ENCODE results near the gene TMEM8B.

The TMEM8B gene

DNA sequence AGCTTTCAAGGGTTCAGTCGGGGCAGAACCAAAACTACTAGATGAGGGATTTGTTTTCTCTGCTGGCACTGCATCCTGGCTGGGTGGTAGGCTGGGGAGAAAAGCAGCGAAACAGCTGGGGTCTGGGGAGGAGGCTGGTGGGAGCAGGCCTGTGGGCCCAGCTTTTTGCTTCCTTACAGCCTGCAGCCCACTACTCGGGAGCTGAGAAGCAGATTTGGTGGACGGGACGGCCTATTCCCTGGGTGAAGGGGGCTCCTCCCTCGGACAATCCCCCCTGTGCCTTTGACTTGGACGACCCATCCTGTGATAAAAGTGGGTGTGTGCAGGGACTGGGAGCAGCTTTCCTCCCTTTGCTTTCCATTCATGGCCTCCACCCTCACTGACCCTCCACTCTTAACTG lies 28.5 kb upstream of the TMEM8B start:
- ATAC-seq, result no peak
- TF ChIP-seq CSDC2 (CRISPR knock-in tag; IDR thresholded peaks at IDR 0.05) (no peak), ZC3H10 (CRISPR knock-in tag; IDR thresholded peaks at IDR 0.05) (no peak), ESRRG (CRISPR knock-in tag; IDR thresholded peaks at IDR 0.05) (no peak), GLIS3 (CRISPR knock-in tag; IDR thresholded peaks at IDR 0.05) (no peak), ZFP3 (CRISPR knock-in tag; IDR thresholded peaks at IDR 0.05) (no peak), TOX (CRISPR knock-in tag; IDR thresholded peaks at IDR 0.05; ENCODE audit: borderline replicate concordance) (no peak), OSR1 (CRISPR knock-in tag; IDR thresholded peaks at IDR 0.05) (no peak), ZNF70 (CRISPR knock-in tag; IDR thresholded peaks at IDR 0.05) (no peak), ZNF565 (CRISPR knock-in tag; conservative IDR thresholded peaks at IDR 0.05; ENCODE audit: low read depth) (no peak)
- TF ChIP-seq, protein P1, sequence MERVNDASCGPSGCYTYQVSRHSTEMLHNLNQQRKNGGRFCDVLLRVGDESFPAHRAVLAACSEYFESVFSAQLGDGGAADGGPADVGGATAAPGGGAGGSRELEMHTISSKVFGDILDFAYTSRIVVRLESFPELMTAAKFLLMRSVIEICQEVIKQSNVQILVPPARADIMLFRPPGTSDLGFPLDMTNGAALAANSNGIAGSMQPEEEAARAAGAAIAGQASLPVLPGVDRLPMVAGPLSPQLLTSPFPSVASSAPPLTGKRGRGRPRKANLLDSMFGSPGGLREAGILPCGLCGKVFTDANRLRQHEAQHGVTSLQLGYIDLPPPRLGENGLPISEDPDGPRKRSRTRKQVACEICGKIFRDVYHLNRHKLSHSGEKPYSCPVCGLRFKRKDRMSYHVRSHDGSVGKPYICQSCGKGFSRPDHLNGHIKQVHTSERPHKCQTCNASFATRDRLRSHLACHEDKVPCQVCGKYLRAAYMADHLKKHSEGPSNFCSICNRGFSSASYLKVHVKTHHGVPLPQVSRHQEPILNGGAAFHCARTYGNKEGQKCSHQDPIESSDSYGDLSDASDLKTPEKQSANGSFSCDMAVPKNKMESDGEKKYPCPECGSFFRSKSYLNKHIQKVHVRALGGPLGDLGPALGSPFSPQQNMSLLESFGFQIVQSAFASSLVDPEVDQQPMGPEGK (CRISPR knock-in tag; IDR thresholded peaks at IDR 0.05; ENCODE audit: borderline replicate concordance), result no peak
- TF ChIP-seq, protein P2, sequence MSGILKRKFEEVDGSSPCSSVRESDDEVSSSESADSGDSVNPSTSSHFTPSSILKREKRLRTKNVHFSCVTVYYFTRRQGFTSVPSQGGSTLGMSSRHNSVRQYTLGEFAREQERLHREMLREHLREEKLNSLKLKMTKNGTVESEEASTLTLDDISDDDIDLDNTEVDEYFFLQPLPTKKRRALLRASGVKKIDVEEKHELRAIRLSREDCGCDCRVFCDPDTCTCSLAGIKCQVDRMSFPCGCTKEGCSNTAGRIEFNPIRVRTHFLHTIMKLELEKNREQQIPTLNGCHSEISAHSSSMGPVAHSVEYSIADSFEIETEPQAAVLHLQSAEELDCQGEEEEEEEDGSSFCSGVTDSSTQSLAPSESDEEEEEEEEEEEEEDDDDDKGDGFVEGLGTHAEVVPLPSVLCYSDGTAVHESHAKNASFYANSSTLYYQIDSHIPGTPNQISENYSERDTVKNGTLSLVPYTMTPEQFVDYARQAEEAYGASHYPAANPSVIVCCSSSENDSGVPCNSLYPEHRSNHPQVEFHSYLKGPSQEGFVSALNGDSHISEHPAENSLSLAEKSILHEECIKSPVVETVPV (CRISPR knock-in tag; IDR thresholded peaks at IDR 0.05), result no peak
- TF ChIP-seq, protein P3, sequence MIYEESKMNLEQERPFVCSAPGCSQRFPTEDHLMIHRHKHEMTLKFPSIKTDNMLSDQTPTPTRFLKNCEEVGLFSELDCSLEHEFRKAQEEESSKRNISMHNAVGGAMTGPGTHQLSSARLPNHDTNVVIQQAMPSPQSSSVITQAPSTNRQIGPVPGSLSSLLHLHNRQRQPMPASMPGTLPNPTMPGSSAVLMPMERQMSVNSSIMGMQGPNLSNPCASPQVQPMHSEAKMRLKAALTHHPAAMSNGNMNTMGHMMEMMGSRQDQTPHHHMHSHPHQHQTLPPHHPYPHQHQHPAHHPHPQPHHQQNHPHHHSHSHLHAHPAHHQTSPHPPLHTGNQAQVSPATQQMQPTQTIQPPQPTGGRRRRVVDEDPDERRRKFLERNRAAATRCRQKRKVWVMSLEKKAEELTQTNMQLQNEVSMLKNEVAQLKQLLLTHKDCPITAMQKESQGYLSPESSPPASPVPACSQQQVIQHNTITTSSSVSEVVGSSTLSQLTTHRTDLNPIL (CRISPR knock-in tag; IDR thresholded peaks at IDR 0.05; ENCODE audit: low read depth), result no peak

DNA sequence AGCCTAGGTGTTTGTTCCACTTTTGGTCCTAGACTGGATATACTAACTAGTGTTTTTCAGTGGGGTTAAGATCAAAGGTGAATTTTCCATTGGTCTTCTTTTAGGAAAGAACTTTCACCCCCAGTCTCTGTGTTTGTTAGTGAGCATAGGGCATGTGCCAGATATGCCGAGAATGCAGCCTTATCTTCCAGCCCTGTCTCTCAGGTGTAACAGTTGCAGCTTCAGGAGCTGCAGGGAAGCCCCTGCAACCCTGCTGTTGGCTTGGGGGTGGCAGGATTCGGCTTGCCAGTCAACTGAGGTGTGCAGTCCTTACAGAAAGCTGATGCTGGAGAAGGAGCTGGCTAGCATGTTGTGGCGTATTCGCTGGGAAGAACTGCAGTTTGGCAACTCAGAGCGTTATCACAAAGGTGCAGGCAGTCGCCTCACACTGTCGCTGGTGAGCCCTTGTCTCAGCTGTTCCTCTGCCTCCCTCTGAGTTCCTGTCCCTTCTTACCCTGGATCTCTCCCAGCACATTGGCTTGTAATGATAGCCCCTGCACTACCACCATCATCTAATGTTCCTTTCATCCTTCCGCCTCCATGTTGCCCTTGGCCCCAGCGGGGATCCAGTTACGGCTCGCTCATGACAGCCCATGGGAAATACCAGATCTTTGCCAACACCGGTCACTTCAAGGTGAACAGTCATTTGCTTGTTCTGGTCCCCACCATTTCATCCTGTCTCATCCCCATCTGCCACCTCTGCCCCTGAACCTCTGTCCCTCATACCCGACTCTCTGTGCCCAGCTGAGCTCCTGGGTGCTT lies 27.5 kb upstream of the TMEM8B start:
- no peak for TF ChIP-seq ZFP3 (CRISPR knock-in tag; IDR thresholded peaks at IDR 0.05)
- TF ChIP-seq ZC3H10 (CRISPR knock-in tag; IDR thresholded peaks at IDR 0.05), result no peak
- no peak for TF ChIP-seq BACH2 (CRISPR knock-in tag; IDR thresholded peaks at IDR 0.05; ENCODE audit: borderline replicate concordance)
- ATAC-seq, result no peak

DNA sequence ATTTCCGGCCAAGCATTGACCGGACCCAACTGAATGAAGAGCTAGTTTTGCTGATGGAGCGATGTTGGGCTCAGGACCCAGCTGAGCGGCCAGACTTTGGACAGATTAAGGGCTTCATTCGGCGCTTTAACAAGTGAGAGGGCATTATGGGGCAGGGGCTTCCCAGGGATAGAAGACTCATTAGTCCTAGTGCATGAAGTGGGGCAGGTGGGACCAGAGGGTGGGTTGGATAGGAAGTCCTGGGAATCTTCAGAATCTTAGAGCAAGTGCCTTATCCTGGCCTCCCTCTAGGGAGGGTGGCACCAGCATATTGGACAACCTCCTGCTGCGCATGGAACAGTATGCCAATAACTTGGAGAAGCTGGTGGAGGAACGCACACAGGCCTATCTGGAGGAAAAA lies 22.9 kb upstream of the TMEM8B start:
- TF ChIP-seq TOX (CRISPR knock-in tag; IDR thresholded peaks at IDR 0.05; ENCODE audit: borderline replicate concordance) (no peak), ZFP3 (CRISPR knock-in tag; IDR thresholded peaks at IDR 0.05) (no peak), GLIS3 (CRISPR knock-in tag; IDR thresholded peaks at IDR 0.05) (no peak), BACH2 (CRISPR knock-in tag; IDR thresholded peaks at IDR 0.05; ENCODE audit: borderline replicate concordance) (no peak), TCF4 (CRISPR knock-in tag; IDR thresholded peaks at IDR 0.05; ENCODE audit: borderline replicate concordance) (no peak), ESRRG (CRISPR knock-in tag; IDR thresholded peaks at IDR 0.05) (no peak), ISL1 (CRISPR knock-in tag; IDR thresholded peaks at IDR 0.05) (no peak), PPARA (CRISPR knock-in tag; IDR thresholded peaks at IDR 0.05; ENCODE audit: borderline replicate concordance) (no peak), ZNF565 (CRISPR knock-in tag; conservative IDR thresholded peaks at IDR 0.05; ENCODE audit: low read depth) (no peak), OSR1 (CRISPR knock-in tag; IDR thresholded peaks at IDR 0.05) (no peak)
- TF ChIP-seq, protein P4, sequence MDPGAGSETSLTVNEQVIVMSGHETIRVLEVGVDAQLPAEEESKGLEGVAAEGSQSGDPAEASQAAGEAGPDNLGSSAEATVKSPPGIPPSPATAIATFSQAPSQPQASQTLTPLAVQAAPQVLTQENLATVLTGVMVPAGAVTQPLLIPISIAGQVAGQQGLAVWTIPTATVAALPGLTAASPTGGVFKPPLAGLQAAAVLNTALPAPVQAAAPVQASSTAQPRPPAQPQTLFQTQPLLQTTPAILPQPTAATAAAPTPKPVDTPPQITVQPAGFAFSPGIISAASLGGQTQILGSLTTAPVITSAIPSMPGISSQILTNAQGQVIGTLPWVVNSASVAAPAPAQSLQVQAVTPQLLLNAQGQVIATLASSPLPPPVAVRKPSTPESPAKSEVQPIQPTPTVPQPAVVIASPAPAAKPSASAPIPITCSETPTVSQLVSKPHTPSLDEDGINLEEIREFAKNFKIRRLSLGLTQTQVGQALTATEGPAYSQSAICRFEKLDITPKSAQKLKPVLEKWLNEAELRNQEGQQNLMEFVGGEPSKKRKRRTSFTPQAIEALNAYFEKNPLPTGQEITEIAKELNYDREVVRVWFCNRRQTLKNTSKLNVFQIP (CRISPR knock-in tag; IDR thresholded peaks at IDR 0.05; ENCODE audit: borderline replicate concordance, low read depth), result no peak
- ATAC-seq, result no peak

DNA sequence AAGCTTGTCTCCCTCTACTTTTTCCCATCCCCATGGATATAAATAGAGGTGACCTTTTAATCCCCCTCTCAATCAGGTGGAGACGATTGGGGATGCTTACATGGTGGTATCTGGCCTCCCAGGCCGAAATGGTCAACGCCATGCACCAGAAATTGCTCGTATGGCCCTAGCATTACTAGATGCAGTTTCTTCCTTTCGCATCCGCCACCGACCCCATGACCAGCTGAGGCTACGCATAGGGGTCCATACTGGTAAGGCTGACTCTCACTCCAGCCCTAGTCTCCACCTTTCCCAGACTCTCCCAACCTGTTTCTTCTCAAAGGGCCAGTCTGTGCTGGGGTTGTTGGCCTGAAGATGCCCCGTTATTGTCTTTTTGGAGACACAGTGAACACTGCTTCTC lies 20.6 kb upstream of the TMEM8B start:
- TF ChIP-seq ZNF8 (CRISPR knock-in tag; IDR thresholded peaks at IDR 0.05) (no peak), TCF4 (CRISPR knock-in tag; IDR thresholded peaks at IDR 0.05; ENCODE audit: borderline replicate concordance) (no peak), PPARA (CRISPR knock-in tag; IDR thresholded peaks at IDR 0.05; ENCODE audit: borderline replicate concordance) (no peak), ZC3H10 (CRISPR knock-in tag; IDR thresholded peaks at IDR 0.05) (no peak), SNAI2 (CRISPR knock-in tag; IDR thresholded peaks at IDR 0.05) (no peak), TOX (CRISPR knock-in tag; IDR thresholded peaks at IDR 0.05; ENCODE audit: borderline replicate concordance) (no peak), ISL1 (CRISPR knock-in tag; IDR thresholded peaks at IDR 0.05) (no peak), RARB (CRISPR knock-in tag; IDR thresholded peaks at IDR 0.05) (no peak), GLIS3 (CRISPR knock-in tag; IDR thresholded peaks at IDR 0.05) (no peak), BACH2 (CRISPR knock-in tag; IDR thresholded peaks at IDR 0.05; ENCODE audit: borderline replicate concordance) (no peak), ZNF70 (CRISPR knock-in tag; IDR thresholded peaks at IDR 0.05) (no peak), ARNTL (CRISPR knock-in tag; IDR thresholded peaks at IDR 0.05; ENCODE audit: borderline replicate concordance, low read depth) (no peak)
- TF ChIP-seq, protein P1 (CRISPR knock-in tag; IDR thresholded peaks at IDR 0.05; ENCODE audit: borderline replicate concordance), result no peak
- TF ChIP-seq, protein P2 (CRISPR knock-in tag; IDR thresholded peaks at IDR 0.05), result no peak
- TF ChIP-seq, protein P4 (CRISPR knock-in tag; IDR thresholded peaks at IDR 0.05; ENCODE audit: borderline replicate concordance, low read depth), result no peak
- no peak for ATAC-seq

All from SK-N-SH treated with all-trans-retinoic acid at 6 μM for 48 hours (cell line).